GM18526 (cell line): Measurements from ENCODE around the gene ELMO1.

ENCODE experiments used
- POLR2A ChIP-seq: IDR thresholded peaks from 3 replicates; pipeline ENCODE4 v1.6.1; 2011; ENCODE audit not compliant: insufficient read length; ENCODE audit errors: extremely low read depth

The ELMO1 gene

DNA sequence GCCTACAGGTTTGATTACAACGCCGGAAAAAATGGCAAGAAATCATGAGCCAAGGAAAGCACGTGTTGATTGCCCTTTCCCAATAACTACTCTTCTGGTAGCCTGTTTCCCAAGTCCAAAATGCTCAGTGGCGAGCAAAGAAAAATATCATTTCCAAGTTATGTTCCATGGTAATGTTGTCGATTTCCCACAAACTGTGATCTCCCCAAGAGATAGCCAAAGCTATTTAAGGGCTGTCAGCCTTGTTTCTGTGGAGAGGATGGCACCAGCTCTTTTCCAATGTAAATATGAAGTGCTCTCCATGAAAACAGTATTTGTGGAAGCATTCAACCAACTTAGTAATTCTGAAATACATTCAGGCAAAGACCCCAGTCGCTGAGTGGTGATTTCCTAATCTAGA is 491.9 kb downstream of the ELMO1 start:
- TF ChIP-seq POLR2A = no peak

DNA sequence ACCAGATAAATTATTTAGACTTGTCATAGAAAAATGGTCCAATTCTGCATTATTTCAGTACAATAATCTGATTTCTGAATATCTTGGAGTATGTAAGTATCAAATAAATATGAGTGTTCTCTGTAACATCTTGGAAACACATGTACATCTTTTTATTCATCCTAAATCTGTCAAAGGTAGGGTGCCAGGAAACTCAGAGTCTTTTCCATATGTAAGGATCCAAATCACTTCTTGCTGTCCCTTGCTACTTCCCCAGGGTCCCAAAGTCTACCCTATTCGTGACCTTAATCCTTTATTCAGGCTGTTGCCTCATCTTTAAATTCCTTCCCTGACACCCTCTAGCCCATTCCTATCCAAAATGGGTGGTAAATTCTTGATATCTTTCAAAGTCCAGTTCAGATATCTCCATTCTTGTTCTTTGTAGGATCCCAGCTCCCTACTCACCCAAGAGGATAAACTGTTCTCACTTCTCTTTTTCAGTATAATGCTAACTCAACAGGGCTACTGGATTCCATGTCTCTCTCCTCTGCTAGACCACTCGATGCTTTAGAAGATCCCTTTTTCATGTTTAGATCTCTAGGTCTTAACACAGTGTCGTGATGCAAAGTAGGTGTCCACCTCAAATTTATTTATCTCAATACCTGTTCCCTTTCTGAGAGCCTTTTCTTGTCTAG is 493.1 kb downstream of the ELMO1 start:
- TF ChIP-seq POLR2A = no peak

DNA sequence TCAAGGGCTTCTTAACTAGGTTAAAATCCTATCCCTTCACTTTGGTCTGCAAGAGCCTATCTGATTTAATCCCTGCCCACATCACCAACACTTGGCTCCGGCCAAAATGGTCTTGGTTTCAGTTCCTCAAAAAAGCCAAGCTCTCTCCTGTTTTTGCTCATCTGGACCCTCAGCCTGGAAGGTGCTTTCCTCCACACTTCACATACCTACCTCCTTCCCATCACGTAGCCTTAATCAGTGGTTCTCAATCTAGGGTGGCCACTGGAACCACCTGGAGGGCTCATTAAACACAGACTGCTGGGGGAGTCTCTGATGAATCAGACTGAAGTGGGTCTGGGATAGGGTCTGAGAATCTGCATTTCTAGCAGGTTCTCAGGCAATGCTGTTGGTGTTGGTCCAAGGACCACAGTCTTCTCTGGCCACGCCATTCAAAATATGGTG is 497.4 kb downstream of the ELMO1 start:
- no peak for TF ChIP-seq POLR2A

DNA sequence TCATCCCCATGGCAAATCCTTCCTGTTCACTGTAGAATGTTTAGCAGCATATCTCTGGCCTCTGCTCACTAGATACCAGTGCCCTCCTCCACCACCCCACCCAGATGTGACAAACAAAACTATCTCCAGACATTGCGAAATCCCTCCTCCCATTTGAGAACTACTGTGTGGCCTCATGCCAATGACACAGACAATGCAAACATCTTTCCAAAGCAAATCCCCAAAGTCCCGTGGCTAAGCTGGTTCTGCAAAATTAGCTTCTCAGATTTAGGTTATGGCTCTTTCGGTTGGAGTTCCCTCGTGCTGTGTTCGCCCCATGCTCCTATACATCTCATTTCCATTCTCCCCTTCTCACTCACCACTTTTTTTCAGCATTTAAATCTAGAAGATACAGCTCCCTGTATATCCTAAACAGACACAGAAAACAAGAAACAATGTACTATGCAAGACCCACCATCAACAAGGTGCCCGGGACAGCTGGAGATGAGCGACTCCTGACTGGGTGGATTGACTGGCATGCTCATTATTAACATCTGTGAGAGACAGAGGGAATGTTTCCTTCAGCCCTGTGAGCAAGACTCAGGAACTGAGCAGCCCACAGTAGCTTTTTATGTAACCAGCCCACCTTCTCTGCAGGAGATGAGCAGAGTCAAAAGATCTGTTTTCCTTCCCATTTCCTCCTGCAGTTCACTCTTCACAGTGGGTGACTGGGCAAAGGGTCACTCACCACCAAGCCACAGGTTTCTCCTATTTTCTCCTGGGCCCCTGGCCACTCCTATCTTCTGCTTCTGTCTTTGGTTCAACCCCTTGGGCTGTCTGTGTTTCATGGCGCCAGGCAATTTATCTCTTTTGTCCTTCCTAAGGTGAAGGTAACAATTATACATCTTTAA is 498.7 kb downstream of the ELMO1 start:
- no peak for TF ChIP-seq POLR2A

DNA sequence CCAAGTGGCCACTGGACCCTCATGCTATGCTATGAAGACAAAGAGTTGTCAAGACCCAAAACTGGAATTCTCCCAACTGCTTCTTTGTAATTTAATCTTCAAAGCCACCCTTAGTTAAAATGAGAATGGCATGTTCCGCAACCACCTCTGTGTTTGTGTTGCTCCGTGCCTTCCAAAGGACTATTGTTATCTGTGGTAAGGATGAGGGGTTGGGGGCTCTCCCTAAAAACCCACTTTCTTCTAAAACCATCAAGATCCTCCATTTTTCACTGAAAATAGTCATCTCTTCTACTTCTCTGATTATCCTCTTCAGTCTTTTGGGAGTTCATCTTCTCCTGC is 502.3 kb downstream of the ELMO1 start:
- TF ChIP-seq POLR2A = no peak

DNA sequence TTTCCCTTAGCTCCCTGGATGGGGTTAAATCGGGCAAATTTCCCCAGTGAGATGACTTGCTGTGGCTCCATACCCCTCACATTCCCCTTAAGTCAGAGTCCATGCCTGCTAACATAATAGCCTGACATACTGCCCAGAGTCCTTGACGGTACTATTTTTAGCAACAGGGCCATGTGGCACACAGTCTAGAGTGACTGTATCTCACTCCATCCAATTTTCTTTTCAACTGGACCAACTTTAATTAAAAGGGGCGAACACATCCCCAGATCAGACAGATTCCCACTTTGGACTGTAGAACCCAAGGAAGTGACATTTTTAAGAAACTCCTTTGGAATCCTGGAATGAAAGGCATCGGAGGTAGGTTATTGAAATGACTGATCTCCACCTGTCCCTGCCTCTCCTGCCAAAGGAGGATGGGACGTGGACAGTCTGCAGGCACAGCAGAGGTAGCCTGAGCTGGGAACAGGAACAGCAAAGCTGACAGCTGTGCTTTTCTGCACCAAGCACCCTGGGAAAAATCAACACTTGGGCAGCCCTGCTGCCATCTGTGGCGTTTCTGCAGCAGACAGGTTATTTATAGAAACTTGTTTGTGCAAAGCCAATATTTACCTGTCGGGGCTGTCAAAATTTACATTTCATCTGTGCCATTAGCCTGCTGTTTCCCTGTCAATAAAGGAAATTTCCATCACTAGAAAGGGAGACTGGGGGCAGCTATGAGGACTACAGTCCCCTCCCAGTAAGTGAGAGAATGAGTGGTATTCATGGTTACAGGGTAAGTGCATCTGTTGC is 502.9 kb downstream of the ELMO1 start:
- TF ChIP-seq POLR2A = no peak

DNA sequence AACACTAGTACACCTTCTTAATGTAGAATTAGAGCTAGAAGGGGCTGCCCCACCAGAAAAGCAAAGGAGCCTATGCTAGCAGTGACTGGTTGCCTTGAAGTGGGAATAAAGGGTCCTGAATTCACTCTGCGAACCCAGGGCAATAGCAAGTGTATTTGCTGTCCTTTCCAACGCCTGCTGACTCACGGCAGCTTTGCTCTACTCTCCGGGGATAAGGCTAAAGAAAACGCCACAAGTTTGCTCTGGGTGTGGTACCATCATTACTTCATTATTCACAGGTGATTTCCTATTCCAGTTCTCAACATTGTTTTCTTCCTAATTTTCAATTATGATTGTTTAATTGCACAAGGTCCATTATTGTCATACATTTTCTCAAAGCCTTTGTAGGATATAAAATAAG is 503.8 kb downstream of the ELMO1 start:
- no peak for TF ChIP-seq POLR2A

DNA sequence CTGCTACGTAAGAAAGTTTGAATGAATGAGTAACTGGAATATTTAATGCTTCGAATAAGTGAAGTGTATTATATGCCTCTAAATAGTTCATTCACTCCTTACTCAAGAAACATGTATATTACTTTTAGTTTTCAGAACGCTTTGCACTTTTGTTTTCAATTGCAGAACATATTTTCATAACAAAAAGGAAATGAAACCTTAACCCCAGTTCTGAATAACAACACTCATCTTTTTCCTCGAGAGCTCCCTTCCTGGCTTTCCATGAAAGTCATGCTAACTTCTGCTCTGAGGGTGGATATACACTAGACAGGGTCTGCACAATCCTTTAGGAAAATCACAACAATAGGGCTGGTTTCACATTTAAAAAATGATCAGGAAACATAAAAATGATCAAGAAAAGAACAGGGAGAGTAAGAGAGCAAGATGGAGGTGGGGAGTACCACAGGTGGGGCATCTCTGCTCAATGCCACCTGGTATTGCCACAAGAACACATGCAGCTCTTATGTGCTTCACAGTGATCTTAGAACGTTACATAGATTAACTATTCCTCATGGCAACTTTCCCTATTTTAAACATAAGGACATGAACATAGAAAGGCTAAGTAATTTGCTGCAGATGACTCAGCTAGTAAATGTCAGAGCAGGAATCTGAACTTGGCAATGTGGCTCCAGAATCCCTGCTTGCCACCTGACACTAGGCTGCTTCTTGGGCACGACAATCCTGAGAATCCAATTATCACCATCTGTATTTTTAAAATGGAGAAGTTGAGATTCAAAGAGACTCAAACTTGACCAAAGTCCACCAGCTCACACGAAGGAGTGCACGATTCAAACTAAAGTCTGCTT is 504.9 kb downstream of the ELMO1 start:
- no peak for TF ChIP-seq POLR2A

DNA sequence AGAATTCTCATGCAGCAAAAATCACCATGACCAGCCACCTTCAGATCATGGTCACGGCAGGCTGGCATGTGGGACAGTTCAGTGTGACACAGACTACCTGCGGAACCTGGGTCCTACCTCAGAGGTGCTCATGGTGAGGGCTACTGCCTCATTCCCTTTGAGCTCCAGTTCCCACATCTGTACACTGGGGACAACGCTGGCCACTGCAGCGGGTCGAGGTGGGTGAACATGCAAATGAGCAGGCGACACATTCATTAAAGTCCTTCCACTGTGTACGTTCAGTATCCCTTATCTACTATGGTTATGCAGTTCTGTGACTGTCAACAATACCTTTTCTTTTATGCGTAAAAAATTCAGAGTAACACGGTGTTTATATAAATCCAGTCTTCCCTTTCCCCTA is 505.7 kb downstream of the ELMO1 start:
- no peak for TF ChIP-seq POLR2A

DNA sequence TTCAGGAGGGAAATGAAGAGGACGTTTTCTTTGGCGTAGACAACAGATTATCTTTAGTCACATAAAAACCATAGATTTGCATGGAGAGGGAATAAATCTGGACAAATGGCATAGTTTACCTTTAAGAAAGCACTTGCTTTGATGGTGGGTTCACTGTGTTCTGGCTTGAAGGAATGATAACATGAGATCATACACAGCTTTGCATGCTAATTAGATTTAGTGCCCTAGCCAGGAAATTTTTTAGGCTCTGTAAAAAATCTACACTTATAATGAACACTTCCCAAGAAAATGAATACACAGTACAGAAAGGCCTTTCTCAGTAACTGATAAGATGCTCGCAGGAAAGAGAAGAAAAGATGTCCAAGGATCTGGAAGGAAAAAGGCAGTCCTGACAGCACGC is 506.1 kb downstream of the ELMO1 start:
- no peak for TF ChIP-seq POLR2A

DNA sequence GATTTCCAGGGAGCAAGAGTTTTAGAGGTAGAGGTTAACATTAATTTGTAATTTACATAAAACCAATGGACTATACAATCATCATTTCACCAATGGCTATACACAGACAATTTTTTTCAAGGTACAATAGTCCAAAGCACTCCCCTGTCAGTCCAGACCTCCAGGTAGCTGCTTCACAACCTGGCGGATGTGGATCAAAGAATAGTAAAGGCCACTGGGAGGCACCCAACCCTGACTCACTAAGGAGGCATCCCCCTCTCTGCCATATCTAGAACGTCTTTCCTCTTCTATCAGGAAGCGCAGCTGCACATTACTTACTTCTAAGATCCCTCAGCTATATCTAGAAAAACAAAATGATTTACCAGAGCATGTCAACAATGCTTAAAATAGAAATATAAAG is 506.6 kb downstream of the ELMO1 start:
- TF ChIP-seq POLR2A = no peak

DNA sequence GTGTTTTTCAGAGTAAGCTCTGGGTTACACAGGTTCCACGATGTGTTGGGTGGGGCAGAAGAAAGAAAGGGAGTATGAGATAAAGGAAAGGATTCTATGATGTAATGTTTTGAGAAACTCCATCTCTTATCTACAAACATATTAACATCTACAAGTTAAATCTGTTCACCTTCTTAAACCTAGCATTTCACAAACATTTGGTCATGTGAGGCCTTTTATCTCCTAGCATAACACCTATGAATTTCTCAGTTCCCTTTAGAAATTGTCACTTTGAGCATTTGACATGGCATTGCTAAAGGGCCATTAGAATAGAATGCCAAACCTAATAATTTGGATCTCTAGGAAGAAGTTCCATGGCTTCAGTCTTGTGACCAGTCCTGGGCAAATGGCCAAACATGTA is 507.3 kb downstream of the ELMO1 start:
- TF ChIP-seq POLR2A = no peak

DNA sequence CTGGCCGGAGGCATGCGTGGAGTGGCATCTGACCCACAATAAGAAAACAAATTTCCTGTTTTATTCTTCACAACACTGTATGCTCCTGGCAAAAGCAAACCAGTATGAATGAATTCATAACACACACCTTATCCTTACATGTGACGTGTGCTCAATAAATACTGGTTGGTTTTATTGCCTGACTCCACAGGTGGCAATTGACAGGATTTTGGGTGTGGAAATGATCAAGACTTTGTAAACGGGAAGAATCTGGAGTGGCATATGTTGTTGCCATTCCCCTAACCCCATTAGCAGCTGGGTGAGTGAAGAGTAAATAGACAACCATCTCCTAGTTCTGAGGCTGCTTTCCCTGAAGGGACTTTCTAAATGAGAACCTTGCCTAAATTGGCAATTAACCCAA is 508.8 kb downstream of the ELMO1 start:
- TF ChIP-seq POLR2A = no peak

DNA sequence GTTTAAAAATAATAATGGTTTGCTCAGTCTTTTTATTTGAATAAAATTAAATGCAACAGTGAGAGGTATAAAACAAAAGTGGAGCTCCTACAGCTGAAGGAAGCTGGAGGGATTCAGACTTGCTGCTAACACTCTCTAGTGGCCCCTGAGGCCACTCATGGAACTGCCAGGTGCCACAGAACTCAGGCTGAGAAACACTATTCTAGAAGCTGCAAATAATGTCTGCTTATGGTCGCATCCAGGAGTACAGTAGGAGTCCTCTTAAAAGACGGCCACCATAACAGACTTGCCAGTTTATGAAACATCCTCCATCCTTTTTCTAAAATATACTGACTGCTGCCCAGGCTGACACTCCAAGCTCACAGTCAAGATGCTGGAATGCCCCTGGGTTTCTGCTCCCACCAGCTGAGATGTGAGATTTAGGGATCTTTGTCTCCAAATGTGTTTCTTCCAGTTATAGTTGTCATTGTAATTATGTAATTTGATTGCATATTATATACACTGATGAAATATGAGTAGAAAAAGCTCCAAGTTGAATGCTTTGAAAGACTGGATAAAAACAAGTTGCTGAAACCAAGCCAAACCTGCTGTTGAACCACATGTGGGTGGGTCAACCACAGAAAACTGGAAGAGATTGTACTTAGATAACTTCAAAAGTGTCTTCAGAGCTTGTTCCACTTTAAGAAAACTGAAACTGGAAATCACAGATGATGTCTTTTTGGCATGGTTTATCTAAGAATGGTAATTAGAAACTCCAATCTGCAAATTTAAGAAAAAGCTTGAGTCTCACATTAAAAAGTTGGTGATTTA is 510.7 kb downstream of the ELMO1 start:
- no peak for TF ChIP-seq POLR2A
